SK-N-SH (cell line): Measurements from ENCODE around the gene ADIG. TPM values are rescaled to one million over a fixed set of nuclear protein-coding genes. Genes with fewer than 3 reads are reported as not detected.

Source experiments
- CTCF ChIA-PET: fragments of 300-600, 350-600 bp; formaldehyde crosslinking; extraction: SDS; loops from one replicate; lab custom pipeline; 2021; lab: Yijun Ruan, JAX
- POLR2A ChIA-PET: fragments of 350-600 bp; sonication (Branson Sonifier 250); formaldehyde crosslinking; extraction: SDS; loops from one replicate; lab custom pipeline; 2020; ENCODE audit warnings: antibody characterized with exemption, inconsistent platforms; lab: Yijun Ruan, JAX
- DNase-seq: peaks from one replicate; pipeline ENCODE4 v3.0.0; 2012
- H2AFZ ChIP-seq: fragments of 200-600 bp; sonication (generic); 2 replicates; pipeline ENCODE4 v1.8.1; 2016; ENCODE audit warnings: antibody characterized with exemption, mild to moderate bottlenecking, low read depth
- H3F3A ChIP-seq: fragments of 200-600 bp; sonication (generic); replicated peaks from 2 replicates; pipeline ENCODE3; 2016; ENCODE audit warnings: antibody characterized with exemption, mild to moderate bottlenecking; ENCODE audit not compliant: insufficient read depth
- H3K27ac ChIP-seq, 2 experiments: fragments of 200-500 bp in 1 of 2; fragments of 200-600 bp in 1 of 2; sonication (Bioruptor generic) in 1 of 2; sonication (generic), shearing (Covaris generic) in 1 of 2; 2 replicates each; pipeline versions ENCODE4 v1.5.1 to v1.6.1; 2014 to 2016; ENCODE audit warnings: low read depth in 2 of 2, inconsistent platforms in 1 of 2, low read length in 1 of 2, mild to moderate bottlenecking in 1 of 2, mixed read lengths in 1 of 2
- H3K27me3 ChIP-seq: fragments of 200-600 bp; sonication (generic), shearing (Covaris generic); 2 replicates; pipeline ENCODE4 v1.6.1; 2016; ENCODE audit warnings: mixed run types; ENCODE audit not compliant: insufficient read depth
- H3K36me3 ChIP-seq, 2 experiments: fragments of 200-500 bp in 1 of 2; fragments of 200-600 bp in 1 of 2; sonication (Bioruptor generic) in 1 of 2; sonication (generic) in 1 of 2; replicated peaks in 1 of 2; 2 replicates each; pipeline versions ENCODE3 to v1.5.1; 2014 to 2016; ENCODE audit warnings: low read length in 1 of 2, mild to moderate bottlenecking in 1 of 2; ENCODE audit not compliant: insufficient read depth in 2 of 2, control insufficient read depth in 1 of 2
- H3K4me1 ChIP-seq, 2 experiments: fragments of 200-500 bp in 1 of 2; fragments of 200-600 bp in 1 of 2; sonication (Bioruptor generic) in 1 of 2; sonication (generic), shearing (Covaris generic) in 1 of 2; 2 replicates each; pipeline versions ENCODE4 v1.5.1 to v1.6.1; 2014 to 2016; ENCODE audit warnings: low read depth in 1 of 2, low read length in 1 of 2, mixed run types in 1 of 2; ENCODE audit not compliant: insufficient read depth in 2 of 2, control insufficient read depth in 1 of 2
- H3K4me2 ChIP-seq: fragments of 200-600 bp; sonication (generic), shearing (Covaris generic); 2 replicates; pipeline ENCODE4 v1.6.1; 2017; ENCODE audit warnings: mixed run types
- H3K4me3 ChIP-seq, 2 experiments: fragments of 200-500 bp in 1 of 2; fragments of 200-600 bp in 1 of 2; sonication (Bioruptor generic) in 1 of 2; sonication (generic), shearing (Covaris generic) in 1 of 2; 2 replicates each; pipeline versions ENCODE4 v1.5.1 to v1.8.1; 2014 to 2016; ENCODE audit warnings: low read depth in 2 of 2, inconsistent platforms in 1 of 2, low read length in 1 of 2, mild to moderate bottlenecking in 1 of 2, mixed read lengths in 1 of 2, moderate library complexity in 1 of 2
- H3K79me2 ChIP-seq: fragments of 200-600 bp; sonication (generic); 2 replicates; pipeline ENCODE4 v1.8.1; 2017; ENCODE audit warnings: mild to moderate bottlenecking; ENCODE audit not compliant: insufficient read depth
- H3K9ac ChIP-seq: fragments of 200-600 bp; sonication (generic); 2 replicates; pipeline ENCODE4 v1.6.1; 2017; ENCODE audit warnings: mixed run types
- H3K9me2 ChIP-seq: fragments of 200-600 bp; sonication (generic); 2 replicates; pipeline ENCODE4 v1.6.1; 2017; ENCODE audit warnings: mixed run types
- H3K9me3 ChIP-seq: fragments of 200-600 bp; sonication (generic); 2 replicates; pipeline ENCODE4 v1.6.1; 2017; ENCODE audit warnings: mixed run types, mild to moderate bottlenecking, moderate library complexity
- H4K20me1 ChIP-seq: fragments of 200-600 bp; sonication (generic); 2 replicates; pipeline ENCODE4 v1.6.1; 2017; ENCODE audit warnings: mild to moderate bottlenecking, mixed run types; ENCODE audit not compliant: insufficient read depth
- CTCF ChIP-seq: fragments of 200-600 bp; sonication (generic); IDR thresholded peaks from 2 replicates; pipeline ENCODE4 v1.6.1; 2017; ENCODE audit warnings: antibody characterized with exemption, mild to moderate bottlenecking, moderate library complexity
- ELF1 ChIP-seq: IDR thresholded peaks from 2 replicates; pipeline ENCODE4 v1.4.0; 2012
- EZH2phosphoT487 ChIP-seq: fragments of 200-600 bp; sonication (generic); IDR thresholded peaks from 2 replicates; pipeline ENCODE4 v1.6.1; 2017; ENCODE audit warnings: low read depth, mixed run types, mild to moderate bottlenecking, antibody characterized with exemption, moderate library complexity, borderline replicate concordance
- FOSL2 ChIP-seq: IDR thresholded peaks from 2 replicates; pipeline ENCODE4 v1.4.0; 2012; ENCODE audit warnings: low read depth, mild to moderate bottlenecking, moderate library complexity, borderline replicate concordance
- GABPA ChIP-seq: IDR thresholded peaks from 2 replicates; pipeline ENCODE4 v1.4.0; 2012; ENCODE audit warnings: low read depth, mild to moderate bottlenecking
- MAX ChIP-seq: IDR thresholded peaks from 2 replicates; pipeline ENCODE4 v1.4.0; 2012; ENCODE audit warnings: low read depth
- MXI1 ChIP-seq: IDR thresholded peaks from 2 replicates; pipeline ENCODE4 v1.6.1; 2012; ENCODE audit warnings: mild to moderate bottlenecking, low read depth, low read length, improper control_type of control experiment
- PBX3 ChIP-seq: IDR thresholded peaks from 2 replicates; pipeline ENCODE4; 2012
- POLR2AphosphoS5 ChIP-seq: IDR thresholded peaks from 2 replicates; pipeline ENCODE4 v1.6.1; 2012; ENCODE audit warnings: low read depth, low read length
- RCOR1 ChIP-seq: fragments of 150-350 bp; IDR thresholded peaks from 2 replicates; pipeline ENCODE4 v1.6.1; 2017; ENCODE audit warnings: antibody characterized with exemption, low read length
- RFX5 ChIP-seq: IDR thresholded peaks from 2 replicates; pipeline ENCODE4 v1.6.1; 2012; ENCODE audit warnings: mild to moderate bottlenecking, improper control_type of control experiment, low read length
- SMC3 ChIP-seq: IDR thresholded peaks from 2 replicates; pipeline ENCODE4 v1.6.1; 2012; ENCODE audit warnings: low read depth, low read length, improper control_type of control experiment
- TEAD4 ChIP-seq: IDR thresholded peaks from 2 replicates; pipeline ENCODE4 v1.4.0; 2012; ENCODE audit warnings: mild to moderate bottlenecking, borderline replicate concordance; ENCODE audit not compliant: insufficient read depth
- USF1 ChIP-seq: IDR thresholded peaks from 2 replicates; pipeline ENCODE4 v1.4.0; 2012; ENCODE audit warnings: low read depth, borderline replicate concordance
- USF2 ChIP-seq: fragments of 150-350 bp; IDR thresholded peaks from 2 replicates; pipeline ENCODE4 v1.6.1; 2017; ENCODE audit warnings: antibody characterized with exemption, low read length, low read depth, borderline replicate concordance
- YY1 ChIP-seq: IDR thresholded peaks from 2 replicates; pipeline ENCODE4 v1.4.0; 2012; ENCODE audit warnings: low read depth, mild to moderate bottlenecking
- ZBTB33 ChIP-seq: IDR thresholded peaks from 2 replicates; pipeline ENCODE4 v1.4.0; 2012; ENCODE audit warnings: low read depth, borderline replicate concordance
- WGBS: methylation state at CpG from one replicate; pipeline ENCODE4 v1.1.6; 2017; ENCODE audit warnings: low lambda C conversion rate; 5-methylcytosine and 5-hydroxymethylcytosine counted together
- polyA plus RNA-seq, 3 experiments: library from polyadenylated mRNA; depleted of rRNA; stranded (reverse); fragments of >200 nt; gene quantifications; 2 replicates each; pipeline ENCODE4 v1.2.3, GENCODE V29; 2012

ADIG gene
- polyA plus RNA-seq, 1 of the 3 experiments (the other 2 are of a cell fraction), result not detected

- peaks cover 77 to 89% of the 10 kb centered on the region in 2 experiments for H3K36me3 ChIP-seq
- no peak for TF ChIP-seq MAX
- TF ChIP-seq MXI1, result no peak
- TF ChIP-seq ELF1, result no peak
- TF ChIP-seq GABPA, result no peak
- TF ChIP-seq FOSL2, result no peak
- TF ChIP-seq PBX3, result no peak
- no peak for TF ChIP-seq CTCF
- TF ChIP-seq RFX5, result no peak
- TF ChIP-seq YY1, result no peak
- TF ChIP-seq USF1, result no peak
- no peak for TF ChIP-seq EZH2phosphoT487
- TF ChIP-seq RCOR1, result no peak
- no peak for TF ChIP-seq SMC3
- no peak for TF ChIP-seq ZBTB33
- TF ChIP-seq POLR2AphosphoS5, result no peak
- no peak for TF ChIP-seq USF2
- no peak for TF ChIP-seq TEAD4
- no peaks in the 10 kb centered on the region for H3K27me3 ChIP-seq
- no peak overlapping the region for H3K27ac ChIP-seq
- H3K4me3 ChIP-seq, result no peak overlapping the region
- CTCF ChIA-PET, result interaction anchor here (1.2 kb wide), 1 partner anchor 20 kb away, joined by 3 read pairs; no protein-coding TSS in a partner anchor
- H3K9me3 ChIP-seq, result no peaks in the 10 kb centered on the region
- H3K4me2 ChIP-seq, result no peak overlapping the region
- H3K79me2 ChIP-seq, result no peaks in the 10 kb centered on the region
- 100% methylated on average over 2 of the region's 2 CpGs for WGBS
- no peaks in the 10 kb centered on the region for H3K4me1 ChIP-seq
- POLR2A ChIA-PET, result no interaction called here
- no peaks in the 10 kb centered on the region for H3K9me2 ChIP-seq
- no peaks in the 10 kb centered on the region for H3F3A ChIP-seq
- no peak for DNase-seq
- H3K9ac ChIP-seq, result no peak overlapping the region
- H2AFZ ChIP-seq, result no peak overlapping the region
- H4K20me1 ChIP-seq, result no peaks in the 10 kb centered on the region
Measured at GRCh38 chr20:38545771-38546170, 35.2 kb upstream of the ADIG start.
